ENCODE data around the gene RAD54L.
"Not testable (repeated sequence)": the region's sequence is repeated elsewhere in the genome, so short reads cannot be mapped to it uniquely, and the experiment has no call there.

RAD54L gene

GRCh38 chr1:46215504-46215903, 32.1 kb upstream of the RAD54L start:
- H2AFZ ChIP-seq (ENCODE audit: low read length, unreplicated experiment), result no peak overlapping the region
- no peaks in the 10 kb centered on the region for H3K79me2 ChIP-seq (ENCODE audit: control insufficient read depth, insufficient read depth, low read length, unreplicated experiment)
- no peak overlapping the region for H3K27ac ChIP-seq (ENCODE audit: low read depth, low read length)
- no peaks in the 10 kb centered on the region for H3K27me3 ChIP-seq (ENCODE audit: insufficient read depth, low read length)
- no peaks in the 10 kb centered on the region for H3K4me1 ChIP-seq (ENCODE audit: control insufficient read depth, insufficient read depth, low read length, unreplicated experiment)
- H3K36me3 ChIP-seq (ENCODE audit: insufficient read depth, low read length), result no peaks in the 10 kb centered on the region
- no peak overlapping the region for H3K4me3 ChIP-seq (ENCODE audit: low read depth, low read length)

GRCh38 chr1:46218443-46218842, 29.1 kb upstream of the RAD54L start:
- Histone ChIP-seq H3K27me3 (ENCODE audit: insufficient read depth, low read length) (no peaks in the 10 kb centered on the region), H3K36me3 (ENCODE audit: insufficient read depth, low read length) (no peaks in the 10 kb centered on the region), H3K79me2 (ENCODE audit: control insufficient read depth, insufficient read depth, low read length, unreplicated experiment) (no peaks in the 10 kb centered on the region), H3K4me1 (ENCODE audit: control insufficient read depth, insufficient read depth, low read length, unreplicated experiment) (no peaks in the 10 kb centered on the region), H2AFZ (ENCODE audit: low read length, unreplicated experiment) (no peak overlapping the region), H3K4me3 (ENCODE audit: low read depth, low read length) (no peak overlapping the region), H3K27ac (ENCODE audit: low read depth, low read length) (no peak overlapping the region)

DNA sequence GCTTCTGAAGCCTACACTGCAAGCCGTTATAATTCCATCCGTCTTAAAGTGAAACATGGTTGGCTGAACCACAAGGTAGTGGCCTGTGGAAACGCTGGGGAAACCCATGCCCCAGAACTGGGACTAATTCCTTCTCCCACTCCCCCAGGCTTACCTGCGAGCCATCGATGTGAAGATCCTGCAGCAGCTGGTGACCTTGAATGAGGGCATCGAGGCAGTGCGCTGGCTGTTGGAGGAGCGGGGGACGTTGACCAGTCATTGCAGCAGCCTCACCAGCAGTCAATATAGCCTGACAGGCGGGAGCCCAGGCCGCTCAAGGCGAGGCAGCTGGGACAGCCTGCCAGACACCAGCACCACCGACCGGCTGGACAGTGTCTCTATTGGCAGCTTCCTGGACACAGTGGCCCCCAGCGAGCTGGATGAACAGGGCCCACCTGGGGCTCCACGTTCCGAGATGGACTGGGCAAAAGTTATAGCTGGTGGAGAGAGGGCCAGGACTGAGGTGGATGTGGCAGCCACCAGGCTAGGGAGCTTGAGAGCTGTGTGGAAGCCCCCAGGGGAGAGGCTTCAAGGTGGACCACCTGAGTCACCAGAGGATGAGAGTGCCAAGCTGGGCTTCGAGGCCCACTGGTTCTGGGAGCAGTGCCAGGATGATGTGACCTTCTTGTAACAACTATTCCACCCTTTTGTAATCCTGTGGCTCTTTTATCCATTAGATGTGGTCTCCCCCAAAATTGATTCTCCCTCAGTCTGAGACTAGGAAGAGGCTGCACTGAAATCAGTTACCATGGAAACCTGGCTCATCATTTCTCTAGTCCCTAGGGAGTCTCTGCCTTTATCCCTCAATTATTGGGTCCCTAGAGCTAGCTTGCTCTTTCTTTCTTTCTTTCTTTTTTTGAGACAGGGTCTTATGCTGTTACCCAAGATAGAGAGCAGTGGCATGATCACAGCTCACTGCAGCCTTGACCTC, 27.7 kb upstream of the RAD54L start:
- H3K27me3 ChIP-seq (ENCODE audit: insufficient read depth, low read length), result no peaks in the 10 kb centered on the region
- H2AFZ ChIP-seq (ENCODE audit: low read length, unreplicated experiment), result no peak overlapping the region
- no peaks in the 10 kb centered on the region for H3K36me3 ChIP-seq (ENCODE audit: insufficient read depth, low read length)
- no peaks in the 10 kb centered on the region for H3K79me2 ChIP-seq (ENCODE audit: control insufficient read depth, insufficient read depth, low read length, unreplicated experiment)
- H3K4me1 ChIP-seq (ENCODE audit: control insufficient read depth, insufficient read depth, low read length, unreplicated experiment), result peaks cover 3% of the 10 kb centered on the region
- H3K4me3 ChIP-seq (ENCODE audit: low read depth, low read length), result no peak overlapping the region
- no peak overlapping the region for H3K27ac ChIP-seq (ENCODE audit: low read depth, low read length)

GRCh38 chr1:46220808-46221207, 26.8 kb upstream of the RAD54L start:
- H3K79me2 ChIP-seq (ENCODE audit: control insufficient read depth, insufficient read depth, low read length, unreplicated experiment), result no peaks in the 10 kb centered on the region
- no peak overlapping the region for H2AFZ ChIP-seq (ENCODE audit: low read length, unreplicated experiment)
- peaks cover 3% of the 10 kb centered on the region for H3K4me1 ChIP-seq (ENCODE audit: control insufficient read depth, insufficient read depth, low read length, unreplicated experiment)
- H3K4me3 ChIP-seq (ENCODE audit: low read depth, low read length), result no peak overlapping the region
- H3K36me3 ChIP-seq (ENCODE audit: insufficient read depth, low read length), result no peaks in the 10 kb centered on the region
- no peak overlapping the region for H3K27ac ChIP-seq (ENCODE audit: low read depth, low read length)
- no peaks in the 10 kb centered on the region for H3K27me3 ChIP-seq (ENCODE audit: insufficient read depth, low read length)

GRCh38 chr1:46221749-46222148, 25.8 kb upstream of the RAD54L start:
- no peaks in the 10 kb centered on the region for H3K36me3 ChIP-seq (ENCODE audit: insufficient read depth, low read length)
- no peaks in the 10 kb centered on the region for H3K27me3 ChIP-seq (ENCODE audit: insufficient read depth, low read length)
- no peak overlapping the region for H3K4me3 ChIP-seq (ENCODE audit: low read depth, low read length)
- H3K4me1 ChIP-seq (ENCODE audit: control insufficient read depth, insufficient read depth, low read length, unreplicated experiment), result peaks cover 3% of the 10 kb centered on the region
- H3K27ac ChIP-seq (ENCODE audit: low read depth, low read length), result no peak overlapping the region
- H2AFZ ChIP-seq (ENCODE audit: low read length, unreplicated experiment), result no peak overlapping the region
- H3K79me2 ChIP-seq (ENCODE audit: control insufficient read depth, insufficient read depth, low read length, unreplicated experiment), result no peaks in the 10 kb centered on the region

DNA sequence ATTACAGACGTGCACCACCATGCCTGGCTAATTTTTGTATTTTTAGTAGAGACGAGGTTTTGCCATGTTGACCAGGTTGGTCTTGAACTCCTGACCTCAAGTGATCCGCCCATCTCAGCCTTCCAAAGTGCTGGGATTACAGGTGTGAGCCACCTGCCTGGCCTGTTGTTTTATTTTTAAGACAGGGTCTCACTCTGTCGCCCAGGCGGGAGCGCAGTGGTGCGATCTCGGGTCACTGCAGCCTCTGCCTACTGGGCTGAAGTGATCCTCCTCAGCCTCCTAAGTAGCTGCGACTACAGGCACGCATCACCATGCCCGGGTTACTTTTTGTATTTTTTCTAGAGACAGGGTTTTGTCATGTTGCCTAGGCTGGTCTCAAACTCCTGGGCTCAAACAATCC, 24.5 kb upstream of the RAD54L start:
- not testable (repeated sequence) for H2AFZ ChIP-seq (ENCODE audit: low read length, unreplicated experiment); H3K79me2 ChIP-seq (ENCODE audit: control insufficient read depth, insufficient read depth, low read length, unreplicated experiment); H3K4me1 ChIP-seq (ENCODE audit: control insufficient read depth, insufficient read depth, low read length, unreplicated experiment); H3K27me3 ChIP-seq (ENCODE audit: insufficient read depth, low read length); H3K4me3 ChIP-seq (ENCODE audit: low read depth, low read length); H3K27ac ChIP-seq (ENCODE audit: low read depth, low read length); H3K36me3 ChIP-seq (ENCODE audit: insufficient read depth, low read length)

DNA sequence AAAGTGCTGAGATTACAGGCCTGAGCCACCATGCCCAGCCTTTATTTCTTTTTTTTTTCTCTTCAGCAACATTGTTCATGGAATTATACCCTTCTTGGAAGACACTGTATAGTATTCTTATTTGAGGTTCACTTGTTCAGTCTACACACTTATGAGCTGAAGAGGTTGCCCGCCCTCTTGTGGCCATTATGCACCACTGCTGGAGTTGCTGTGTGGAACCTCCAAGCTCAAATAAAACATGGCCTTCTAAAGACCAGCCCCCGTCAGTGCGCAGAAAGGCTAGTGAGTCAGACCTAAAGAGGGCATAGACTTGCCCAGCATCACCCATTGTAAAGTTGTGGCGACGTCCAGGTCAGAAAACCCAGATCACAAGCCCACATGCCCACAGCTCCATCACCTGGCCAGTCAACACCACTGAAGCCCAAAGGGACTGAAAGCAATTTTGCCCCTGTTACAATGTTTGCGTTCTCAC, 24.1 kb upstream of the RAD54L start:
- Histone ChIP-seq H3K27ac (ENCODE audit: low read depth, low read length) (no peak overlapping the region), H3K36me3 (ENCODE audit: insufficient read depth, low read length) (no peaks in the 10 kb centered on the region), H2AFZ (ENCODE audit: low read length, unreplicated experiment) (peak overlapping the region; percentile 83), H3K4me3 (ENCODE audit: low read depth, low read length) (no peak overlapping the region), H3K27me3 (ENCODE audit: insufficient read depth, low read length) (no peaks in the 10 kb centered on the region), H3K4me1 (ENCODE audit: control insufficient read depth, insufficient read depth, low read length, unreplicated experiment) (peaks cover 3% of the 10 kb centered on the region), H3K79me2 (ENCODE audit: control insufficient read depth, insufficient read depth, low read length, unreplicated experiment) (no peaks in the 10 kb centered on the region)

DNA sequence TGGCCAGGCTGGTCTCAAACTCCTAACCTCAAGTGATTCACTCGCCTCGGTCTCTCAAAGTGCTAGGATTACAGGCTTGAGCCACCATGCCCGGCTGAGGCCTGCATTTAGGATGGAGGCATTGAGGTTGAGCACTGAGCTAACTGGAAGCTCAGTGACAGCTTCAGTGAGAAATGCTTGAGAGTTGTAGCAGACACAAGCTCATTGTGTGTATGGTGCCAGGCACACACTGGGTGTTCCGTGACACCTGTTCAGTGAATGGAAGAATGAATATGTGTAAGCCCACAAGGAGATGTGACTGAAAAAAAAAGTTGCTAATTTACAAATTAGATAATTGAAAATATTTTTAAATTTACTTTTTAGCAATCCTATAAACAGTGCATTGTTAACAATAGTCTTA, 22.6 kb upstream of the RAD54L start:
- no peaks in the 10 kb centered on the region for H3K36me3 ChIP-seq (ENCODE audit: insufficient read depth, low read length)

DNA sequence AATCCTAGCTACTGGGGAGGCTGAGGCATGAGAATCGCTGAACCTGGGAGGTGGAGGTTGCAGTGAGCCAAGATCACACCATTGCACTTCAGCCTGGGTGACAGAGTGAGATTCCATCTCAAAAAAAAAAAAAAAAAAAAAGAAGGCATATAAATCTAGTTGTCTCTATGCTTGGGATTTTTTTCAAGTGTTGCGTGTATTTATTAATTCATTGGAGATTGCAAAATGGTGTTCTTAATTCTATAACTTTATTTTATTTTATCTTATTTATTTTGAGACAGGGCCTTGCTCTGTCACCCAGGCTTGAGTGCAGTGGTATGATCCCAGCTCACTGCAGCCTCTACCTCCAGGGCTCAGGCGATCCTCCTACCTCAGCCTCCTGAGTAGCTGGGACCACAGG, 16.3 kb upstream of the RAD54L start:
- H3K4me1 ChIP-seq (ENCODE audit: control insufficient read depth, insufficient read depth, low read length, unreplicated experiment); H2AFZ ChIP-seq (ENCODE audit: low read length, unreplicated experiment); H3K27me3 ChIP-seq (ENCODE audit: insufficient read depth, low read length); H3K4me3 ChIP-seq (ENCODE audit: low read depth, low read length); H3K79me2 ChIP-seq (ENCODE audit: control insufficient read depth, insufficient read depth, low read length, unreplicated experiment); H3K27ac ChIP-seq (ENCODE audit: low read depth, low read length); H3K36me3 ChIP-seq (ENCODE audit: insufficient read depth, low read length): not testable (repeated sequence)

More for the DNA sequence above, 22.6 kb upstream of the RAD54L start:
- no peak overlapping the region for H2AFZ ChIP-seq (ENCODE audit: low read length, unreplicated experiment)
- no peaks in the 10 kb centered on the region for H3K79me2 ChIP-seq (ENCODE audit: control insufficient read depth, insufficient read depth, low read length, unreplicated experiment)
- H3K27me3 ChIP-seq (ENCODE audit: insufficient read depth, low read length), result no peaks in the 10 kb centered on the region
- no peak overlapping the region for H3K27ac ChIP-seq (ENCODE audit: low read depth, low read length)
- H3K4me3 ChIP-seq (ENCODE audit: low read depth, low read length), result no peak overlapping the region
- peaks cover 3% of the 10 kb centered on the region for H3K4me1 ChIP-seq (ENCODE audit: control insufficient read depth, insufficient read depth, low read length, unreplicated experiment)

- peaks cover 5% of the 10 kb centered on the region for H3K4me1 ChIP-seq (ENCODE audit: control insufficient read depth, insufficient read depth, low read length, unreplicated experiment)
- H3K4me3 ChIP-seq (ENCODE audit: low read depth, low read length), result no peak overlapping the region
These were observed 10.7 kb upstream of the RAD54L start for GRCh38 chr1:46236882-46237281.

GRCh38 chr1:46238865-46239264, 8.7 kb upstream of the RAD54L start:
- not testable (repeated sequence) for H3K36me3 ChIP-seq (ENCODE audit: insufficient read depth, low read length); H3K79me2 ChIP-seq (ENCODE audit: control insufficient read depth, insufficient read depth, low read length, unreplicated experiment); H3K4me3 ChIP-seq (ENCODE audit: low read depth, low read length); H3K27me3 ChIP-seq (ENCODE audit: insufficient read depth, low read length); H3K4me1 ChIP-seq (ENCODE audit: control insufficient read depth, insufficient read depth, low read length, unreplicated experiment); H2AFZ ChIP-seq (ENCODE audit: low read length, unreplicated experiment)
- H3K27ac ChIP-seq (ENCODE audit: low read depth, low read length), result peak overlapping the region; percentile 77

More at GRCh38 chr1:46236882-46237281, 10.7 kb upstream of the RAD54L start:
- H3K27me3 ChIP-seq (ENCODE audit: insufficient read depth, low read length), result no peaks in the 10 kb centered on the region
- H3K36me3 ChIP-seq (ENCODE audit: insufficient read depth, low read length), result 0 out of 2 replicates have a peak, but pooled peaks cover 2% of the 10 kb centered on the region
- H3K79me2 ChIP-seq (ENCODE audit: control insufficient read depth, insufficient read depth, low read length, unreplicated experiment), result no peaks in the 10 kb centered on the region
- H3K27ac ChIP-seq (ENCODE audit: low read depth, low read length), result no peak overlapping the region
- no peak overlapping the region for H2AFZ ChIP-seq (ENCODE audit: low read length, unreplicated experiment)
